ENCODE data around the gene ALOX15.
"Not testable (repeated sequence)": the region's sequence is repeated elsewhere in the genome, so short reads cannot be mapped to it uniquely, and the experiment has no call there.

Gene ALOX15

GRCh38 chr17:4641297-4642195 is at the start of gene ALOX15:
Gene ALOX15, minus strand, starts transcription at chr17:4641678. Its CDS starts 27 bp downstream, at chr17:4641651.
- DNase-seq: no peak
- Histone ChIP-seq H3K9me3 (no peaks in the 10 kb centered on the region), H3K36me3 (no peaks in the 10 kb centered on the region), H3K27ac (no peak within 1 kb of the TSS), H3K4me3 (no peak within 1 kb of the TSS), H3K27me3 (peaks cover 0 to 68% of the 10 kb centered on the region in 2 donors), H3K4me1 (peaks cover 0 to 13% (median 5%) of the 10 kb centered on the region in 4 donors)
- intact Hi-C loops (cut with DNase I; ENCODE audit: low total_unique reads): no loop called here
- no peak for TF ChIP-seq CTCF (IDR thresholded peaks at IDR 0.05)

- intact Hi-C loops (cut with DNase I; ENCODE audit: low total_unique reads): no loop called here
- no peak for DNase-seq
Observed at GRCh38 chr17:4690745-4691144, 49.3 kb upstream of the ALOX15 start.

GRCh38 chr17:4689872-4690271 is 48.4 kb upstream of the ALOX15 start:
- H3K36me3 ChIP-seq: peaks cover 15 to 51% (median 33%) of the 10 kb centered on the region in 3 donors
- H3K27me3 ChIP-seq; H3K4me3 ChIP-seq; H3K4me1 ChIP-seq; DNase-seq; H3K27ac ChIP-seq; H3K9me3 ChIP-seq; intact Hi-C loops (cut with DNase I; ENCODE audit: low total_unique reads): not testable (repeated sequence)

More at GRCh38 chr17:4690745-4691144, 49.3 kb upstream of the ALOX15 start:
- no peaks in the 10 kb centered on the region for H3K9me3 ChIP-seq
- H3K27me3 ChIP-seq: no peaks in the 10 kb centered on the region
- H3K4me3 ChIP-seq: no peak overlapping the region
- peaks cover 0 to 3% (median 0%) of the 10 kb centered on the region in 4 donors for H3K4me1 ChIP-seq
- H3K36me3 ChIP-seq: peaks cover 15 to 44% (median 35%) of the 10 kb centered on the region in 3 donors
- H3K27ac ChIP-seq: no peak overlapping the region
- TF ChIP-seq CTCF (IDR thresholded peaks at IDR 0.05): no peak

GRCh38 chr17:4683739-4684138 is 42.3 kb upstream of the ALOX15 start:
- H3K4me3 ChIP-seq; H3K4me1 ChIP-seq; intact Hi-C loops (cut with DNase I; ENCODE audit: low total_unique reads); H3K9me3 ChIP-seq; H3K27me3 ChIP-seq: not testable (repeated sequence)
- DNase-seq: peak in 1 of 2 donors; percentile 27
- H3K27ac ChIP-seq: peak overlapping the region in 1 of 2 donors; percentile 37
- H3K36me3 ChIP-seq: peaks cover 30 to 72% (median 56%) of the 10 kb centered on the region in 3 donors

- no peak for DNase-seq
- Histone ChIP-seq H3K4me1 (peaks cover 0 to 3% (median 0%) of the 10 kb centered on the region in 4 donors), H3K36me3 (peaks cover 49 to 85% (median 75%) of the 10 kb centered on the region in 3 donors), H3K4me3 (no peak overlapping the region), H3K9me3 (no peaks in the 10 kb centered on the region), H3K27ac (no peak overlapping the region), H3K27me3 (no peaks in the 10 kb centered on the region)
- no peak for TF ChIP-seq CTCF (IDR thresholded peaks at IDR 0.05)
- intact Hi-C loops (cut with DNase I; ENCODE audit: low total_unique reads): no loop called here
Observed at GRCh38 chr17:4679658-4680057, 38.2 kb upstream of the ALOX15 start.

- no peak for DNase-seq
- peaks cover 60 to 95% (median 87%) of the 10 kb centered on the region in 3 donors for H3K36me3 ChIP-seq
- intact Hi-C loops (cut with DNase I; ENCODE audit: low total_unique reads): no loop called here
- peaks cover 0 to 3% (median 0%) of the 10 kb centered on the region in 4 donors for H3K4me1 ChIP-seq
- no peaks in the 10 kb centered on the region for H3K9me3 ChIP-seq
- no peak overlapping the region for H3K4me3 ChIP-seq
- no peaks in the 10 kb centered on the region for H3K27me3 ChIP-seq
- no peak overlapping the region for H3K27ac ChIP-seq
- no peak for TF ChIP-seq CTCF (IDR thresholded peaks at IDR 0.05)
Observed at GRCh38 chr17:4678448-4679026, 37.1 kb upstream of the ALOX15 start.

All from tibial artery (tissue), 4 donors.